ENCODE results near the gene PREX1.

GRCh38 chr20:48849299-48849698 lies 21.5 kb upstream of the PREX1 start:
- no peak for TF ChIP-seq POLR2A (IDR thresholded peaks at IDR 0.05; ENCODE audit: low read length)
- no peak for TF ChIP-seq GATA1 (IDR thresholded peaks at IDR 0.05; ENCODE audit: low read depth, low read length)

All from erythroblast (primary cell).